Stomach (tissue), 9 donors: ENCODE results near the gene SYNE2. TPM values are rescaled to one million over a fixed set of nuclear protein-coding genes. Genes with fewer than 3 reads are reported as not detected.

ENCODE experiments used
- DNase-seq, 2 donors: peaks; one replicate each; pipeline versions ENCODE4 v3.0.0 to v3.0.0-alpha.2; 2013 to 2019
- H3K27ac ChIP-seq, 5 donors: fragments of 200-600 bp in 4 of 5; sonication (generic) in 4 of 5; one replicate each; pipeline ENCODE4 v1.5.1; 2013 to 2019; ENCODE audit warnings: mild to moderate bottlenecking in 1 of 5, moderate library complexity in 1 of 5
- H3K27me3 ChIP-seq, 3 donors: fragments of 200-600 bp; sonication (generic); one replicate each; pipeline ENCODE4 v1.5.1; 2017 to 2019; ENCODE audit warnings: mixed run types in 1 of 3
- H3K36me3 ChIP-seq, 4 donors: fragments of 200-600 bp; sonication (generic); 1 replicate in 3 of 4; 2 replicates in 1 of 4; pipeline ENCODE4 v1.5.1; 2016 to 2019
- H3K4me1 ChIP-seq, 4 donors: fragments of 200-600 bp; sonication (generic); one replicate each; pipeline ENCODE4 v1.5.1; 2016 to 2019
- H3K4me3 ChIP-seq, 4 donors: fragments of 200-600 bp; sonication (generic) in 3 of 4; one replicate each; pipeline ENCODE4 v1.5.1; 2016 to 2019; ENCODE audit warnings: mild to moderate bottlenecking in 1 of 4
- H3K9me3 ChIP-seq, 4 donors: fragments of 200-600 bp; sonication (generic); one replicate each; pipeline ENCODE4 v1.5.1; 2016 to 2019
- CTCF ChIP-seq, 7 experiments: fragments of 450-650 bp in 4 of 7; fragments of 200-600 bp in 3 of 7; sonication (generic) in 3 of 7; IDR thresholded peaks; one replicate each; pipeline ENCODE4 v1.5.1; 2016 to 2019; ENCODE audit warnings: antibody characterized with exemption in 7 of 7, control low read depth in 2 of 7, mild to moderate bottlenecking in 1 of 7
- EP300 ChIP-seq: sonication (generic); formaldehyde crosslinking; IDR thresholded peaks from one replicate; pipeline ENCODE4 v1.6.1; 2017; ENCODE audit warnings: antibody characterized with exemption
- POLR2A ChIP-seq, 4 donors: fragments of 450-650 bp; IDR thresholded peaks; one replicate each; pipeline ENCODE4 v1.6.1; 2016; ENCODE audit warnings: antibody characterized with exemption in 4 of 4, control low read depth in 2 of 4, mild to moderate bottlenecking in 1 of 4, moderate library complexity in 1 of 4
- POLR2AphosphoS5 ChIP-seq, 3 donors: sonication (generic); formaldehyde crosslinking; IDR thresholded peaks; one replicate each; pipeline ENCODE4 v1.6.1; 2016; ENCODE audit warnings: antibody characterized with exemption in 3 of 3
- WGBS, 5 donors: extraction: QIAGEN DNeasy Blood & Tissue Kit in 3 of 5; methylation state at CpG; one replicate each; pipeline versions ENCODE4 v1.1.5 to v1.1.7; 2013 to 2018; 5-methylcytosine and 5-hydroxymethylcytosine counted together
- intact Hi-C: fragments of 100-400 bp; cut with DNase I; formaldehyde crosslinking; loops from one replicate; pipeline ENCODE4 v1.15.1; 2023; ENCODE audit warnings: low total_unique reads
- polyA plus RNA-seq, 3 donors: library from polyadenylated mRNA; stranded (reverse); fragments of 200-250 nt; gene quantifications; one replicate each; pipeline ENCODE4 v1.2.3, GENCODE V29; 2013
- total RNA-seq, 5 donors: library from RNA; depleted of rRNA; stranded (reverse); fragments of >200 nt; gene quantifications; one replicate each; pipeline versions ENCODE4 v1.1.0 to v1.2.3, GENCODE V29; 2014 to 2016
- donor health status: healthy with polysubstance abuse.
- donor health status: Bipolar disorder and iron deficiency.
- donor health status: healthy.

SYNE2 gene
- total and polyA plus RNA-seq, 8 donors, result 14.4 to 280 (median 120) TPM

- 78 to 87% (median 83%) methylated on average over 9 of the region's 9 CpGs for WGBS, 5 donors
- no peaks in the 10 kb centered on the region for H3K9me3 ChIP-seq
- peaks cover under 1 to 16% (median 7%) of the 10 kb centered on the region in 4 donors for H3K4me1 ChIP-seq
- intact Hi-C loops, result no loop called here
- DNase-seq, result no peak
- H3K27ac ChIP-seq, result no peak overlapping the region
- peaks cover 7 to 26% (median 21%) of the 10 kb centered on the region in 4 donors for H3K36me3 ChIP-seq
- H3K4me3 ChIP-seq, result no peak overlapping the region
- TF ChIP-seq CTCF (IDR thresholded peaks at IDR 0.05) (no peak), POLR2A (IDR thresholded peaks at IDR 0.05) (no peak), EP300 (no peak), POLR2AphosphoS5 (IDR thresholded peaks at IDR 0.05) (no peak)
- no peaks in the 10 kb centered on the region for H3K27me3 ChIP-seq
Observed at GRCh38 chr14:63938198-63939005, 85.6 kb downstream of the SYNE2 start.

GRCh38 chr14:63939006-63939270, 86.1 kb downstream of the SYNE2 start:
- no peak for DNase-seq
- no peak overlapping the region for H3K4me3 ChIP-seq
- intact Hi-C loops, result no loop called here
- H3K36me3 ChIP-seq, result peaks cover 7 to 27% (median 22%) of the 10 kb centered on the region in 4 donors
- H3K27ac ChIP-seq, result no peak overlapping the region
- H3K4me1 ChIP-seq, result peaks cover 0 to 10% (median 1%) of the 10 kb centered on the region in 4 donors
- WGBS, 5 donors, result 96 to 100% (median 100%) methylated on average over 1 of the region's 1 CpG
- H3K9me3 ChIP-seq, result no peaks in the 10 kb centered on the region
- H3K27me3 ChIP-seq, result no peaks in the 10 kb centered on the region
- TF ChIP-seq EP300 (no peak), CTCF (IDR thresholded peaks at IDR 0.05) (no peak), POLR2AphosphoS5 (IDR thresholded peaks at IDR 0.05) (no peak), POLR2A (IDR thresholded peaks at IDR 0.05) (no peak)

GRCh38 chr14:63940387-63940786, 87.6 kb downstream of the SYNE2 start:
- intact Hi-C loops, result no loop called here
- H3K27ac ChIP-seq, result no peak overlapping the region
- no peaks in the 10 kb centered on the region for H3K27me3 ChIP-seq
- H3K9me3 ChIP-seq, result no peaks in the 10 kb centered on the region
- H3K4me3 ChIP-seq, result no peak overlapping the region
- no peaks in the 10 kb centered on the region for H3K4me1 ChIP-seq
- 51 to 69% (median 65%) methylated on average over 4 of the region's 4 CpGs for WGBS, 5 donors
- DNase-seq, result no peak
- H3K36me3 ChIP-seq, result peaks cover 7 to 27% (median 22%) of the 10 kb centered on the region in 4 donors
- TF ChIP-seq POLR2A (IDR thresholded peaks at IDR 0.05) (no peak), EP300 (no peak), CTCF (IDR thresholded peaks at IDR 0.05) (no peak), POLR2AphosphoS5 (IDR thresholded peaks at IDR 0.05) (no peak)

- WGBS, 5 donors, result 61 to 78% (median 69%) methylated on average over 3 of the region's 3 CpGs
- Histone ChIP-seq H3K4me1 (no peaks in the 10 kb centered on the region), H3K36me3 (peaks cover 7 to 30% (median 22%) of the 10 kb centered on the region in 4 donors), H3K27ac (no peak overlapping the region), H3K27me3 (no peaks in the 10 kb centered on the region), H3K9me3 (no peaks in the 10 kb centered on the region), H3K4me3 (no peak overlapping the region)
- TF ChIP-seq EP300, result no peak
- TF ChIP-seq POLR2A (IDR thresholded peaks at IDR 0.05), result no peak
- no peak for TF ChIP-seq POLR2AphosphoS5 (IDR thresholded peaks at IDR 0.05)
- no peak for TF ChIP-seq CTCF (IDR thresholded peaks at IDR 0.05)
- intact Hi-C loops, result no loop called here
- no peak for DNase-seq
Observed at GRCh38 chr14:63941023-63941422, 88.2 kb downstream of the SYNE2 start.
